ENCODE measurements around the gene EDAR. TPM values are rescaled to one million over a fixed set of nuclear protein-coding genes. Genes with fewer than 3 reads are reported as not detected.

EDAR gene
- total and polyA plus RNA-seq, 2 experiments from 2014 or later: not detected

GRCh38 chr2:108940156-108940555, 48.9 kb downstream of the EDAR start:
- no peak overlapping the region for H3K4me3 ChIP-seq
- no peak overlapping the region for H3K27ac ChIP-seq
- no peak for DNase-seq (ENCODE audit: low read depth in 1 of 2, low spot score in 1 of 2)
- no peaks in the 10 kb centered on the region for H3K9me3 ChIP-seq (ENCODE audit: low read depth)
- H3K27me3 ChIP-seq: no peaks in the 10 kb centered on the region
- no peak for TF ChIP-seq CTCF (IDR thresholded peaks at IDR 0.05; ENCODE audit: low read depth, low read length)
- no peaks in the 10 kb centered on the region for H3K36me3 ChIP-seq
- H3K4me1 ChIP-seq (ENCODE audit: low read depth): no peaks in the 10 kb centered on the region

- Histone ChIP-seq H3K27ac (no peak overlapping the region), H3K27me3 (no peaks in the 10 kb centered on the region), H3K4me3 (no peak overlapping the region), H3K36me3 (no peaks in the 10 kb centered on the region), H3K4me1 (ENCODE audit: low read depth) (peaks cover 11% of the 10 kb centered on the region), H3K9me3 (ENCODE audit: low read depth) (no peaks in the 10 kb centered on the region)
- no peak for TF ChIP-seq CTCF (IDR thresholded peaks at IDR 0.05; ENCODE audit: low read depth, low read length)
- DNase-seq (ENCODE audit: low read depth in 1 of 2, low spot score in 1 of 2): no peak
Observed at GRCh38 chr2:108938077-108938710, 50.8 kb downstream of the EDAR start.

- Histone ChIP-seq H3K4me1 (ENCODE audit: low read depth) (peaks cover 16% of the 10 kb centered on the region), H3K27ac (no peak overlapping the region), H3K4me3 (no peak overlapping the region), H3K36me3 (no peaks in the 10 kb centered on the region), H3K9me3 (ENCODE audit: low read depth) (no peaks in the 10 kb centered on the region), H3K27me3 (no peaks in the 10 kb centered on the region)
- no peak for DNase-seq (ENCODE audit: low read depth in 1 of 2, low spot score in 1 of 2)
- TF ChIP-seq CTCF (IDR thresholded peaks at IDR 0.05; ENCODE audit: low read depth, low read length): no peak
Observed at GRCh38 chr2:108937367-108938017, 51.5 kb downstream of the EDAR start.

- TF ChIP-seq CTCF (IDR thresholded peaks at IDR 0.05; ENCODE audit: low read depth, low read length): no peak
Observed at GRCh38 chr2:108936866-108937265, 52.2 kb downstream of the EDAR start.

GRCh38 chr2:108936076-108936864, 52.8 kb downstream of the EDAR start:
- no peaks in the 10 kb centered on the region for H3K9me3 ChIP-seq (ENCODE audit: low read depth)
- no peaks in the 10 kb centered on the region for H3K36me3 ChIP-seq
- H3K27me3 ChIP-seq: no peaks in the 10 kb centered on the region
- no peak overlapping the region for H3K27ac ChIP-seq
- peaks cover 16% of the 10 kb centered on the region for H3K4me1 ChIP-seq (ENCODE audit: low read depth)
- no peak for DNase-seq (ENCODE audit: low read depth in 1 of 2, low spot score in 1 of 2)
- no peak for TF ChIP-seq CTCF (IDR thresholded peaks at IDR 0.05; ENCODE audit: low read depth, low read length)
- H3K4me3 ChIP-seq: no peak overlapping the region

More at GRCh38 chr2:108936866-108937265, 52.2 kb downstream of the EDAR start:
- no peaks in the 10 kb centered on the region for H3K36me3 ChIP-seq
- no peaks in the 10 kb centered on the region for H3K9me3 ChIP-seq (ENCODE audit: low read depth)
- no peak overlapping the region for H3K27ac ChIP-seq
- no peak overlapping the region for H3K4me3 ChIP-seq
- H3K27me3 ChIP-seq: no peaks in the 10 kb centered on the region
- H3K4me1 ChIP-seq (ENCODE audit: low read depth): peaks cover 16% of the 10 kb centered on the region
- DNase-seq (ENCODE audit: low read depth in 1 of 2, low spot score in 1 of 2): no peak
